K562 (cell line): ENCODE data around the gene TRAPPC13. TPM values are rescaled to one million over a fixed set of nuclear protein-coding genes. Genes with fewer than 3 reads are reported as not detected.

ENCODE experiments used
- ATAC-seq: fragments of 200-7000 bp; cut with Tn5 transposase; 3 replicates; pipeline ENCODE4 v1.9.1; 2020; ENCODE audit warnings: moderate library complexity
- BruUV-seq: library from RNA; stranded (reverse); fragments of 400-500 nt; replicated peaks from 2 replicates; lab custom pipeline; 2021; lab: Mats Ljungman, UMichigan
- CTCF ChIA-PET: fragments of 300-600 bp; formaldehyde crosslinking; extraction: SDS; loops from one replicate; lab custom pipeline; 2021; ENCODE audit warnings: low intra/inter-chr PET ratio; lab: Yijun Ruan, JAX
- POLR2A ChIA-PET: fragments of 300-600, 350-650 bp; sonication (Branson Sonifier 250); formaldehyde crosslinking; extraction: SDS; loops from one replicate; lab custom pipeline; 2021; ENCODE audit warnings: antibody characterized with exemption, inconsistent platforms; lab: Yijun Ruan, JAX
- DNase-seq, 4 experiments: peaks; one replicate each; pipeline versions ENCODE4 v3.0.0 to v3.0.0-alpha.2; 2011 to 2018; ENCODE audit warnings: low spot score in 3 of 4, mixed read lengths in 3 of 4; ENCODE audit errors: extremely low read depth in 1 of 4
- FAIRE-seq: peaks from 2 replicates; lab custom pipeline; 2011; peaks lifted over from hg19 to GRCh38; lab: Jason Lieb, UNC
- H2AFZ ChIP-seq: 2 replicates; pipeline ENCODE4 v1.6.0; 2011; ENCODE audit warnings: low read depth, low read length, control low read depth, inconsistent platforms
- H3K27ac ChIP-seq: fragments of 200-600 bp; 3 replicates; pipeline ENCODE4 v1.8.0; 2011; ENCODE audit warnings: low read depth, mild to moderate bottlenecking, control low read depth, inconsistent platforms, low read length, moderate library complexity, mixed read lengths; ENCODE audit errors: extremely low read depth
- H3K27me3 ChIP-seq, 2 experiments: fragments of 300-600 bp in 1 of 2; 2 replicates in 1 of 2; 3 replicates in 1 of 2; pipeline versions ENCODE4 v1.6.0 to v1.8.0; 2011; ENCODE audit warnings: inconsistent platforms in 2 of 2, low read length in 2 of 2, mild to moderate bottlenecking in 1 of 2, mixed read lengths in 1 of 2, moderate library complexity in 1 of 2; ENCODE audit not compliant: control insufficient read depth in 2 of 2, insufficient read depth in 2 of 2
- H3K36me3 ChIP-seq: fragments of 300-600 bp; 3 replicates; pipeline ENCODE4 v1.8.0; 2011; ENCODE audit warnings: mild to moderate bottlenecking, low read length, inconsistent platforms; ENCODE audit not compliant: control insufficient read depth, insufficient read depth
- H3K4me1 ChIP-seq, 2 experiments: fragments of 200-600 bp in 1 of 2; replicated peaks in 1 of 2; 2 replicates in 1 of 2; 3 replicates in 1 of 2; pipeline versions ENCODE4 v1.5.1 to v1.8.0; 2011; ENCODE audit warnings: inconsistent platforms in 2 of 2, low read length in 2 of 2, mild to moderate bottlenecking in 1 of 2, mixed read lengths in 1 of 2, moderate library complexity in 1 of 2; ENCODE audit not compliant: control insufficient read depth in 2 of 2, insufficient read depth in 2 of 2
- H3K4me2 ChIP-seq: 2 replicates; pipeline ENCODE4 v1.6.1; 2011; ENCODE audit warnings: low read length, control low read depth, inconsistent platforms, mixed read lengths; ENCODE audit not compliant: insufficient read depth
- H3K4me3 ChIP-seq: fragments of 200-600 bp; sonication (generic), shearing (Covaris generic); 2 replicates; pipeline ENCODE4 v1.5.1; 2016; ENCODE audit warnings: control low read depth, inconsistent platforms
- H3K79me2 ChIP-seq: fragments of 200-600 bp; 3 replicates; pipeline ENCODE4 v1.8.0; 2011; ENCODE audit warnings: low read length, inconsistent platforms; ENCODE audit not compliant: control insufficient read depth, insufficient read depth
- H3K9ac ChIP-seq, 2 experiments: 2 replicates each; pipeline versions ENCODE4 v1.6.0 to v1.6.1; 2011; ENCODE audit warnings: low read depth in 2 of 2, low read length in 2 of 2, control low read depth in 1 of 2, inconsistent platforms in 1 of 2, mild to moderate bottlenecking in 1 of 2, mixed read lengths in 1 of 2; ENCODE audit not compliant: insufficient read depth in 1 of 2
- H3K9me1 ChIP-seq: one replicate; pipeline ENCODE4 v1.6.0; 2011; ENCODE audit warnings: inconsistent platforms, mild to moderate bottlenecking, low read length, moderate library complexity; ENCODE audit not compliant: control insufficient read depth, insufficient read depth
- H3K9me3 ChIP-seq: replicated peaks from 2 replicates; pipeline ENCODE4 v1.5.1; 2011; ENCODE audit warnings: low read depth, low read length, inconsistent platforms; ENCODE audit not compliant: control insufficient read depth, insufficient read depth
- H4K20me1 ChIP-seq: replicated peaks from 2 replicates; pipeline ENCODE4 v1.6.1; 2011; ENCODE audit warnings: low read length, inconsistent platforms, mixed read lengths; ENCODE audit not compliant: control insufficient read depth, insufficient read depth
- NELFE ChIP-seq: IDR thresholded peaks from 2 replicates; pipeline ENCODE4 v1.6.1; 2011; ENCODE audit warnings: mild to moderate bottlenecking; ENCODE audit not compliant: insufficient read depth, insufficient read length
- SMARCC2 ChIP-seq: fragments of 450-650 bp; IDR thresholded peaks from 2 replicates; pipeline ENCODE4 v1.6.1; 2017; ENCODE audit warnings: antibody characterized with exemption, moderate library complexity, mild to moderate bottlenecking, low read depth
- WGBS: fragments of 100-300 bp; shearing (Covaris generic); methylation state at CpG from one replicate; pipeline ENCODE4 v1.1.6; 2016; ENCODE audit warnings: low coverage, mixed read lengths; ENCODE audit not compliant: insufficient coverage; ENCODE audit errors: missing lambda C conversion rate; 5-methylcytosine and 5-hydroxymethylcytosine counted together
- in situ Hi-C: fragments of 300-500 bp; cut with MboI; formaldehyde crosslinking; loops from 4 replicates; pipeline ENCODE4 v1.15.0; 2018; ENCODE audit warnings: inconsistent platforms, mixed read lengths
- intact Hi-C: fragments of 100-400 bp; cut with micrococcal nuclease; formaldehyde crosslinking; loops from 2 replicates; pipeline ENCODE4 v1.14.2; 2022
- polyA plus RNA-seq, 8 experiments: library from polyadenylated mRNA; depleted of rRNA in 4 of 8; stranded (reverse) in 5 of 8; unstranded in 3 of 8; fragments of >200 nt; fragmentation: Nextera tagmentation in 2 of 8; fragmentation: Illumina TruSeq in 1 of 8; extraction: Ambion mirVana in 2 of 8; extraction: Trizol in 1 of 8; gene quantifications; 2 replicates each; pipeline versions ENCODE4 v1.2.1 to v1.2.3, GENCODE V29; 2011 to 2014; ENCODE audit warnings: inconsistent platforms in 1 of 8, missing spikeins in 1 of 8
- total RNA-seq, 7 experiments: library from RNA; depleted of rRNA in 6 of 7; stranded (reverse); fragments of >200 nt in 6 of 7; fragmentation: Illumina TruSeq in 2 of 7; extraction: Trizol in 2 of 7; gene quantifications; 2 replicates each; pipeline versions ENCODE4 v1.2.1 to v1.2.3, GENCODE V29; 2011 to 2021; ENCODE audit warnings: low replicate concordance in 1 of 7
- TF ChIP-seq, protein P1 (sequence below), 2 experiments: fragments of 450-650 bp in 1 of 2; sonication (generic) in 1 of 2; formaldehyde crosslinking in 1 of 2; IDR thresholded peaks; 2 replicates each; pipeline versions ENCODE4 v1.7.1 to v1.9.0; 2016 to 2022; ENCODE audit warnings: inconsistent platforms in 1 of 2, mild to moderate bottlenecking in 1 of 2, missing genetic modification reagents in 1 of 2

The TRAPPC13 gene
- total and polyA plus RNA-seq, 9 of the 15 experiments (the other 6 are each of a cell fraction or from before 2014, with no cell fraction given), result 16.2 to 43.8 (median 24.0) TPM

DNA sequence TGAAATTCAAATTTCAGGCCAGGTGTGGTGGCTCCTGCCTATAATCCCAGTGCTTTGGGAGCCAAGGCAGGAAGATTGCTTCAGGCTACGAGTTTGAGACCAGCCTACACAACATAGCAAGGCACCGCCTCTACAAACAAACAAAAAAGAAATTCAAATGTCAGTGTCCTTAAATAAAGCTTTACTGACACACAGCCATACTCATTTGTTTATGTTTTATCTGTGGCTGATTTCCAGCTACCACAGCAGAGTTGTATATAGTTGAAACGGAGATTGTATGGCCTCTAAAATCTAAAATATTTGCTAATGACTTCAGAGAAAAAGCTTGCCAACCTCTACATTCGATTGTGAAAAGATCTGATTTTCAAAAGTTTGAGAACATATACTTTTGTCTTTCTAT, 15.4 kb downstream of the TRAPPC13 start:
- Histone ChIP-seq H3K9ac (no peak overlapping the region), H3K27me3 (no peaks in the 10 kb centered on the region), H2AFZ (no peak overlapping the region), H3K27ac (no peak overlapping the region), H3K9me1 (no peaks in the 10 kb centered on the region), H3K79me2 (no peaks in the 10 kb centered on the region), H3K4me3 (no peak overlapping the region), H4K20me1 (no peaks in the 10 kb centered on the region), H3K9me3 (no peaks in the 10 kb centered on the region; the same call in 1 of the 2 replicates), H3K36me3 (peaks cover 31% of the 10 kb centered on the region; the same call in 2 of the 3 replicates), H3K4me2 (no peak overlapping the region), H3K4me1 (no peaks in the 10 kb centered on the region)
- in situ Hi-C loops (no loop called here), intact Hi-C loops (no loop called here)
- POLR2A ChIA-PET, result no interaction called here
- DNase-seq, result no peak
- CTCF ChIA-PET, result no interaction called here
- BruUV-seq, result no TSS peak
- no peak for FAIRE-seq
- WGBS, result 86% methylated on average over 4 of the region's 4 CpGs
- no peak for ATAC-seq
- TF ChIP-seq NELFE (no peak), SMARCC2 (no peak)
- TF ChIP-seq, protein P1, sequence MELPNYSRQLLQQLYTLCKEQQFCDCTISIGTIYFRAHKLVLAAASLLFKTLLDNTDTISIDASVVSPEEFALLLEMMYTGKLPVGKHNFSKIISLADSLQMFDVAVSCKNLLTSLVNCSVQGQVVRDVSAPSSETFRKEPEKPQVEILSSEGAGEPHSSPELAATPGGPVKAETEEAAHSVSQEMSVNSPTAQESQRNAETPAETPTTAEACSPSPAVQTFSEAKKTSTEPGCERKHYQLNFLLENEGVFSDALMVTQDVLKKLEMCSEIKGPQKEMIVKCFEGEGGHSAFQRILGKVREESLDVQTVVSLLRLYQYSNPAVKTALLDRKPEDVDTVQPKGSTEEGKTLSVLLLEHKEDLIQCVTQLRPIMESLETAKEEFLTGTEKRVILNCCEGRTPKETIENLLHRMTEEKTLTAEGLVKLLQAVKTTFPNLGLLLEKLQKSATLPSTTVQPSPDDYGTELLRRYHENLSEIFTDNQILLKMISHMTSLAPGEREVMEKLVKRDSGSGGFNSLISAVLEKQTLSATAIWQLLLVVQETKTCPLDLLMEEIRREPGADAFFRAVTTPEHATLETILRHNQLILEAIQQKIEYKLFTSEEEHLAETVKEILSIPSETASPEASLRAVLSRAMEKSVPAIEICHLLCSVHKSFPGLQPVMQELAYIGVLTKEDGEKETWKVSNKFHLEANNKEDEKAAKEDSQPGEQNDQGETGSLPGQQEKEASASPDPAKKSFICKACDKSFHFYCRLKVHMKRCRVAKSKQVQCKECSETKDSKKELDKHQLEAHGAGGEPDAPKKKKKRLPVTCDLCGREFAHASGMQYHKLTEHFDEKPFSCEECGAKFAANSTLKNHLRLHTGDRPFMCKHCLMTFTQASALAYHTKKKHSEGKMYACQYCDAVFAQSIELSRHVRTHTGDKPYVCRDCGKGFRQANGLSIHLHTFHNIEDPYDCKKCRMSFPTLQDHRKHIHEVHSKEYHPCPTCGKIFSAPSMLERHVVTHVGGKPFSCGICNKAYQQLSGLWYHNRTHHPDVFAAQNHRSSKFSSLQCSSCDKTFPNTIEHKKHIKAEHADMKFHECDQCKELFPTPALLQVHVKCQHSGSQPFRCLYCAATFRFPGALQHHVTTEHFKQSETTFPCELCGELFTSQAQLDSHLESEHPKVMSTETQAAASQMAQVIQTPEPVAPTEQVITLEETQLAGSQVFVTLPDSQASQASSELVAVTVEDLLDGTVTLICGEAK (IDR thresholded peaks at IDR 0.05), result peak; percentile 72
- TF ChIP-seq, protein P1 (CRISPR knock-in tag; IDR thresholded peaks at IDR 0.05), result no peak
- TF ChIP-seq, all 486 proteins: peak for 1
